Stimulated activated CD8-positive, alpha-beta memory T cell treated with anti-CD3 and anti-CD28 coated beads, Interleukin-7, amount 100 ng/mL, for 24 hours (primary cell): ENCODE data around the gene PSMB8.

ENCODE experiments used
- DNase-seq: peaks from one replicate; pipeline ENCODE4 v3.0.0-alpha.2; 2020; ENCODE audit warnings: low read depth

The PSMB8 gene

DNA sequence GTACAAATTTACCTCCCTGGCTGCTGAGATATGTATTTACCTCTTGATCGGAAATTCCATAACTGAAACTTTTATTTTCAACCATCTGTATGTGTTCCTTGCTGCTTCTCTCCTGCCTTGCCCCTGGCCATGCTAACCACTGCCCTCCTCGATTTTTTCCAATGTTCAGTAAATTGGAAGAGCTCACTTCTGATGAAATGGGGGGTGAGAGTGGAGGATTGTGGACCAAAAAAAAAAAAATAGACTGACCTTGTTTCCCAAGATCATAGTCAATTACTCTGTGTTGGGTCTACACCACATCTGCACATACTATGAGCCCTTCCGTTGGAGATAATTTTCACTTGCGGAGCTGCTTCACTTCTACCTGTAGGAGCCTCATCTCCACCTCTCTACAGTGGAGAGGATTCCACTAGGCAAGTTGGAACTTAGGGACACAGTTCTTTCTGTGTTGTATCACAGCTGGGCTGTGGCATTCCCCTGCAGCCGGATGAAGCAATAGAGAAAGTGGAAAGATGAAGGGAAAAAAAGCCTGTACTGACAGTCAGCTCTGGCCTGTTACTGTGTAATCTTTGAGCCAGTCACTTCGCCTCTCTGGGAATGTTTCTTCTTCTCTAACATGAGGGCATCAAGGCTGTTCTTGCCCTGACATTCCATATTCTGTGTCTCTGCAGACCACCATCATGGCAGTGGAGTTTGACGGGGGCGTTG, 11.8 kb upstream of the PSMB8 start:
- no peak for DNase-seq

DNA sequence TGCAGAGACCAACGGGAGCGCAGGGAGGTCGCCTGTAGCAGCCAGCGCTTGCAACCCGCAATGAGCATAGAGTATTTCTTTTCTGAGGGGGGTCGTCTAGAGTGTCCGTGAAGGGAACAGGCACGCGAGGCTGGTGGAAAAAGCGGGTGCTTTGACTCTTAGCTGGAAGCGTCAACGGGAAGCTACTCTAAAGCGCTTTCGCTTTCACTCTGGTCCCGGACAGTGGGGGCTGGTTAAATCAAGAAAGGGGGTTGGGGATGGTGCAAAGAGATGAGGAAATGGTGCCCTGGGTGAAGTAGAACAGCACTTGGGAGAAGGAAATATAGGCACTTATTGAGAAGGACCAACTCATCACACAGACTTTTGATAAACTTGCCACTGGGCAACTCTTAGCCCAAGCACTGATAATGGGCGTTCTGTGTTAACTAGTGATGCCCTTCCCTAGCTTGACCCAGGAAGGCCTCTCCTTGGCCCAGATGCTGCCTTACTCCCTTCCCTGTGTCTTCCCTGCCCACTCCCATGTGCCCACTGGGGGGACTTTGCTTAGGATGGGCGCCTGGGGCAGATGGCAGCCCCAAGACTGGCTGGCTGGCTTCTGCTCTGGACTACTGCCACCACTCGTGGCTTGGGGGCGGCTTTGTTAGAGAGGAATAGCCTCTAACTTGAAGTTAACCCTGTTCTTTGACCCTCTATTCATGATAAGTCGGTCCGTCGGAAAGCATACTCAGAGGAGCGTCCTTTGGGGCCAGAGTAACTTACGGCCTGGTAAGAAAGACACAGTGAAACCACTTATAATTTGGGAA, 10.7 kb upstream of the PSMB8 start:
- no peak for DNase-seq

DNA sequence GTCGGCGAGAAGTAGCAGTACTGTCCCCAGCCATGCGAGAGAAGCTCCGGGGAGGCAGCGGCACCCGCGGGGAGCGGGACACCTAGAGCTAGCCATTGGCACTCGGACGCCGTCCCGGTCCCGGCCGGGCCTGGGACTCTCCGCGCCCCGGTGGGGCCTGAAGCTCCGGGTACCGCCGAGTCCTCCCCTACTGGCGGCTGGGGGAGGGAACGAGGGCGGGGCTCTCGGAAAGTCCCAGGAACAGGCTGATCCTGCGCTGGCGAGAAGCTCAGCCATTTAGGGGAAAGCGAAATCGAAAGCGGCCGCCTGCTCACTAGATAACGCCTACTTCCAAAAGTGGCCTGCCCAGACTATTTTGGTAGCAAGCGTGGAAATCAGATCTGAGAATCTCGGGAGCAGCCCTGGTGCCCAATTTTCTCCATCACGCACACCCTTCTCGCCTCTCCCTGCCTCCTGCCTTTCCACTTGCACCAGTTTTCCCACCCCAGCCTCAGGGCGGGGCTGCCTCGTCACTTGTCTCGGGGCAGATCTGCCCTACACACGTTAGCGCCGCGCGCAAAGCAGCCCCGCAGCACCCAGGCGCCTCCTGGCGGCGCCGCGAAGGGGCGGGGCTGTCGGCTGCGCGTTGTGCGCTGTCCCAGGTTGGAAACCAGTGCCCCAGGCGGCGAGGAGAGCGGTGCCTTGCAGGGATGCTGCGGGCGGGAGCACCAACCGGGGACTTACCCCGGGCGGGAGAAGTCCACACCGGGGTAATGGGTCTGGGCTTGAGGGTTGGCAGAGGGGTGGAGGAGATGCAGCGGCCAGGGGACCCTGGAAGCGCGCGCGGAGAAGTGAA, 9.9 kb upstream of the PSMB8 start, which contains the start of the genes PSMB9 and TAP1:
TSS of gene PSMB9 (plus strand) at position 652 of the 835 bp plus-strand sequence. CDS start at position 690, 38 bp downstream.
TSS of gene TAP1 (minus strand) at position 164 of the 835 bp plus-strand sequence. CDS start at position 96, 68 bp downstream.
- peak; percentile 89 for DNase-seq

DNA sequence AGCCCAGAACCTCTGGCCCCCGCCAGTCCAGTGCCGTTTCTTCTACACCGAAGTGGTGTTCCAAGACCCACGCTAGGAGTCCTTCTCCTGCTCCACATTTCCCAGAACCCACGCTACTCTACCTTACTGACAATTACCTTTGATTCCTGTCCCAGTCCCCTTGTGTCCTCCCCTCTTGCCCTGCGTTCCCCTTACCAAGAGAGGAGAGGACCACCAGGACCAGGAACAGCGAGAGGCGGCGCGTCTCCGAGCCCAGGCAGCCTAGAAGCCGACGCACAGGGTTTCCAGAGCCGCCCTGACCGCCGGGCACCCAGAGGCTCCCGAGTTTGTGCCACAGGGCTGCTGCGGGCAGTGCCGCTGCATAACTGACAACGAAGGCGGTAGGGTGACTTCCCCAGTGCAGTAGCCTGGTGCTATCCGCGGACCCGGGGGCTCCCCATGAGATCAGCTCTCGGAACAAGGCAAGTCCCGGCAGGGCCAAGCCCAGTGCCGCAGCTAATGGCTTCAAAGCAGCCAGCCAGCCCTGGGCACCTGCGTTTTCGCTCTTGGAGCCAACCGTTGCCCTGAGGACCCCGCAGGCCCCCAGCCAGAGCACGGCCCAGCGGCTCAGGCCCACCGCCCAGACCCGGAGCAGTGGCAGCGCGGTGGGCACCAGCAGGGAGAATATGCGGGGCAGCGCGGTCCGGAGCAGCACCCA, 9.1 kb upstream of the PSMB8 start:
- DNase-seq: no peak

DNA sequence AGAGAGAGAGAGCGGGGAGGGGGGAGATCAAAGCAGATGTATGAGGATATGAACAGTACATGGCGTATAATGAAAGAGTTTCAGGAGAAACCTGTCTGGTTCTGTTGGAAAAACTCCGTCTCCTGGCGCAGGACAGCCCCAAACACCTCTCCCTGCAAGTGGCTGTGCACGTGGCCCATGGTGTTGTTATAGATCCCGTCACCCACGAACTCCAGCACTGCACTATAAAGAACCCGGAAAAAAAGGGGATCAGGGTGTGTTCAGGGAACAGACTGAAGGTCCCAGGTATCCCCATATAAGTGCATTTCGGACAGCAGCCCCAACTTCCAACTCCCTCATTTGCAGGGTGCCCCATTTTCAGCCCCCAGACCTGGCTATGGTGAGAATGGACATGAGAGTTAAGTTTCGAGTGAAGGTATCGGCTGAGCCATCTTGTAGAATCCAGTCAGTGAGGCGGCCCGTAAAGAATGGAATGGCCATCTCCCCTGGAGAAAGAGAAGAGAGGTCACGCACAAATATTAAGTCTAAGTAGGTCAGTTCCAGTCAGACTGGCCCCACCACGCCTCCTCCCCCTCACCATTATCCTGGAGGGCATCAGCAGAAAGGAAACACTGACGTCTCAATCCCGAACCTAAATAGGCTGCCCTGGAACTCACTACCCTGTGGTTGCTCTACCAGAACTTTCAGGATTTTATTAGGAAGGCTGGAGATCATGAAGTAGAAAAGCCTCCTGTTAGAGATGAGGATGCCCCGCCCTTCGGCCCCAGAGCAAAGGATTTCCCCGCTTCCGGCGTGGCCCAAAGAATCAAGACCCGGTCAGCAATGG, 8.4 kb upstream of the PSMB8 start:
- DNase-seq: no peak

DNA sequence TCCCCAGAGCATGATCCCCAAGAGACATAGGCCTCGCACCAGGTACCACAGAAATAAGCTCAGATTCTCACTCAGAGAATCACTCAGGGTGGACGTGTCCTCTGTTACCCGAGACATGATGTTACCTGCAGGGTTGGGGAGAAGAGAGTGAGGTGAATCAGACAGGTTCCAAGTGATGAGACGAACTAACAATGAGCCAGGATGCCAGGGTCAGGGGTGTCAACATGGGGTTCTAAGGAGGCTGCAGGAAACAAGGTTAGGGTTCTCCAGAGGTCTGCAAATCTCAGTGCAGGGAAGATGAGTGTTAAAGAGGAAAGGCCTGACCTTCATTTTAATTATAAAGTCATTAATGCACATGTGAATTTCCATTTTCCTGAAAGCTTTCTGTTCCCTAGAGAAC, 7.2 kb upstream of the PSMB8 start:
- no peak for DNase-seq

DNA sequence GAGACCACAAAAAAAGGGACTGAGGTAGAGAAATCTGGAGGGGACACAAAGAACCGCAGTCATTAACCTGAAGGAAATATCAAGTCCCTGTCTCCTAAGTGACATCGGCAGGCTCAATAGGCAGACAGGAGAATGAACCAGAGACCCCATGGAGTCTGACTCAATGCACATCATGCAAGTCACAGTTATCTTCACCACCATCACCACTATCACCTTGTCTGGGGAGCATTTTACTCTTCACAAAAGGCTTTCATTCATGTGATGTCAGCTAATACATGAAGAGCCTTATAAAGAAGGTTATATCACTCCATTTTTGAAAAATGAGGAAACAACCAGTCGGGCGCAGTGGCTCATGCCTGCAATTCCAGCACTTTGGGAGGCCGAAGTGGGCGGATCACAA, 5.3 kb upstream of the PSMB8 start:
- no peak for DNase-seq

DNA sequence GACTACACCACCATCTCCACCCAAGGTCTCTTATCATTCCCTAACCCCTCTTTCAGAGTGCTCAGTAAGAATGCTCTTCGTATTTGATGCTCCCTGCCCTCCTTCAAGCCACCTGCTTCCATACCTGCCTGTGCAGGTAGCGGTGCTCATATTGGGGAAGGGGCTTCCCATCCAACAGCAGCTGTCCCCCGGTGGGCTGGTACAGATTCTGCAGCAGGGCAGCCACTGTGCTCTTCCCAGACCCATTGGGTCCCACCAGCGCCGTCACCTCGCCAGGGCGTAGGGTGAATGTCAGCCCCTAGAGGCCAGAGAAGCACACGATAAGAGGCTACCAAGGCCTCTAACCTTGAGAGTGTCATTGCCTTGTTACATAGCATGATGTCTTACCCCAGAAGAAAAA, 3.9 kb upstream of the PSMB8 start:
- DNase-seq: no peak

DNA sequence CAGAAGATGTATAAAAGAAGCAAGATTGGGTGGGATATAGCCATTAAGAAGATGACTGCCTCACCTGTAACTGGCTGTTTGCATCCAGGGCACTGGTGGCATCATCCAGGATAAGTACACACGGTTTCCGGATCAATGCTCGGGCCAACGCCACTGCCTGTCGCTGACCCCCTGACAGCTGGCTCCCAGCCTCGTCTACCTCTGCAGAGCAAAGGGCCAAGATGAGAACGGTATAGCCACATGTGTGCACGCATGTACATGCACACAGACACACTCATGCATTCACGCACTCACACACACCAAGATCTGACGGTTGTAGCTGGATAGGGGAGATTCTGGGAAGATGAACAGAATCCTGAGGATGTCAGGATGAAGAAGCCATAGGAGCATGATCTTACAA, 3.2 kb upstream of the PSMB8 start:
- no peak for DNase-seq

DNA sequence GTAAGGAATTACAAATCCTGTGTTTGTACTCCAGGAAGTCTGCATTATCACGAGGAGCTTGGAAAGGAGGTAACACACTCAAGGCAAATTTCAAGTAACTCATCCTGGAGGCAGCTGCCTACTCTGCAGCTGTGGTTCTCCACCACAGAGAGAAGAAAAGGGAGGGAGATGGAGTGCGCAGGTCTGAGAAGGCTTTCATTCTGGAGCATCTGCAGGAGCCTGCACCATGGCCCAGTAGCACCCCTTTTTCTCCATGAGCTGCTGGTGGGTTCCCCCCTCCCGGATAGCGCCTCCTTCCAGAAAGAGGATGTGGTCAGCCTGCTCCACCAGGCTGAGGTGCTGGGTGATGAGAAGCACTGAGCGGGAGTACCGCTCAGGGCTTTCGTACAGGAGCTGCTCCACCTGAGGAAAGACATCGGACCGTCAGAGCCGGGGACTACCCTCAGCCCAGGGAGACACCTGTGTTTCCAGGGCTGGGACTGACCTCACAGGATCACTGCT, 1.6 kb upstream of the PSMB8 start:
- DNase-seq: no peak

DNA sequence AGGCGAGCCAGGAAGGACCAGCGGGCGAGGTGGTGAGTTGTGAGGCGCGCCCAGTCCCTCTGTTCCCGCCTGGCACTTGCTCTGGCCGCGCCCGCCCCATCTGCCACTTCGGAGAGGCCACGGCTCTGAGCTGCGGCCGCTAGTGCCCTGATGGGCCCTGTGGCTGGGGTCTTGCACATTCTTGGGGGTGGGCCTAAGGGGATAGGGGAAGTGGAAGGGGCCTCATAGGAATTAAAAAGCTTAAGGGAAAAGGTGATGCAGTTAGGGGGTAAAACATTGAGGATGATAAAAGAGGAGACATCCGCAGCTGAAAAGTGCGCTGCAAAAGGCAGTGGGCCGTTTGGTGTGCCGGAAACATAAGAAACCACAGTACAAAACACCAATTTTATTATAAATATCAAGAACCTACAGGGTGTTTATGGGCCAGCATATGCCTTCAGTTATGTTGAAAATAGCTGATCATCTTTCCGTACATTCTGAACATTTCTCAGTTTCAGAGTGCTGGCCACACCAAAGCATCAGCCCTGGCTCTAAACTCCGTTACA, 1.1 kb upstream of the PSMB8 start:
- no peak for DNase-seq

DNA sequence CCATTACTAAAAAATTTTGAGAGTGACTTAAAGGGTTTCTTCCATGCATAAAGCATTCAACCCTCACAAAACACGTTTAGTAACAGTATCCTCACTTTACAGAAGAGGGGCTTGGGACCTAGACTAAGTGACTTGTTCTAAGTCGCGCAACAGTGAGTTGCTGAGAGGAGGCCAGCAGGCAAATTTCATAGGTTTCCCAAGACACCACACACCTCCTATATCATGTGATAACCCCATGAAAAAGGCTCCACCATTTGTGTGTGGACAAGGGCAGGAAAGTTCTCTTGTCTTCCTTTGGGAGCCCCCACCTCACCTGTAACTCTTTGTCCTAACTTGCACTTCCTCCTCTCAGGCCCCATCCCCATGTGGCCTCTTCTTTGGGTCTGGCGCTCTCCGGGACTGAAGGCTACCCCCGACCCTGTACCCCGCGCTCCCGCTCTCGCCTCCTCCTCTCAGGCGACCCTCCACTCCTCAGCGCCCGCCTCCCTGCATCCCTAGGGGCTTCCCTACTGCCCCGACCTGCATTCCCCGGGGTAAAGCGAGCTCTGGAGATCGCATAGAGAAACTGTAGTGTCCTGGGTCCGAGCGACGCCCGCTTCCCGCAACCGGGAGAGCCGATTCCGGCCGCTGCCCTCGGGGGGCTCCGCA, 392 bp downstream of the PSMB8 start:
- DNase-seq: no peak

DNA sequence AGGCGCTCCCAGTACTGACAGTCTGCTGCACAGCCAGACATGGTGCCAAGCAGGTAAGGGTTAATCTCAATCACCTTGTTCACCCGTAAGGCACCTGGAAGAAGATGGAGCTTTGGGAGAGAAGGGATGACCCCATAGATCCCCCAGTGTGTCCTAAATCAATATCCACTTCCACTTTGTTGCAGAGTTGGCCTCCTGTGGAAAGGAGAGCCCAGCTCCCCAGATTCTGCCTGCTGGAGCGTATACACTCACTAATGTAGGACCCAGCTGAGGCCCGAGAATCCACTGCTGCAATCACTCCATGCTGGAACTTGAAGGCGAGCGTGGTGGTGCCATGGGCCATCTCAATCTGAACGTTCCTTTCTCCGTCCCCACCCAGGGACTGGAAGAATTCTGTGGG, 1.2 kb downstream of the PSMB8 start:
- DNase-seq: no peak

DNA sequence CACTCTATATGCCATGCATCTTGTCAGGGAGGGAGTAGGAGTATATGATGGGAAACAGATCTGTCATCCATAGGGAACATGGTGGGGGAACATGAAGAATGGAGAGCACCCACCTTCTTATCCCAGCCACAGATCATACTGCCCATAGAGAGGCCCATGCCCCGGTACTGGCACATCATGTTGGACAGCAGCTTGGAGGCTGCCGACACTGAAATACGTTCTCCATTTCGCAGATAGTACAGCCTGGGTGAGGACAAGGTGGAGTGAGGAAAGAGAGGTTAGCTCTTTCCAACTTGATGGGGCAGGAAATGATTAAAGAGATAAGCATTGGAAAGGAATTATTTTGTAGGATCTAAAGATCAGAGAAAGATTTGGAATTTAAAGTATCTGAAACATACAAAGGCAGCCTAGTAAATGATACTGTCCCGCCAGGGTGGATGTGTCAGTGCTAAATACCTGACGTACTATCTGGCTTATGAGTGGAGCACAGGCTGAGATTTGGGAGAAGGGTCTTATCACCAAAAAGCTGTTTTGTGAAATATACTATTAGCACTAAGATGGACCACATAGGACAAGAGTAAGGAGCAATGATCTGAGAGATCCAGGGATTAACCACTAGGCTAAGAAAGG, 1.7 kb downstream of the PSMB8 start:
- no peak for DNase-seq

DNA sequence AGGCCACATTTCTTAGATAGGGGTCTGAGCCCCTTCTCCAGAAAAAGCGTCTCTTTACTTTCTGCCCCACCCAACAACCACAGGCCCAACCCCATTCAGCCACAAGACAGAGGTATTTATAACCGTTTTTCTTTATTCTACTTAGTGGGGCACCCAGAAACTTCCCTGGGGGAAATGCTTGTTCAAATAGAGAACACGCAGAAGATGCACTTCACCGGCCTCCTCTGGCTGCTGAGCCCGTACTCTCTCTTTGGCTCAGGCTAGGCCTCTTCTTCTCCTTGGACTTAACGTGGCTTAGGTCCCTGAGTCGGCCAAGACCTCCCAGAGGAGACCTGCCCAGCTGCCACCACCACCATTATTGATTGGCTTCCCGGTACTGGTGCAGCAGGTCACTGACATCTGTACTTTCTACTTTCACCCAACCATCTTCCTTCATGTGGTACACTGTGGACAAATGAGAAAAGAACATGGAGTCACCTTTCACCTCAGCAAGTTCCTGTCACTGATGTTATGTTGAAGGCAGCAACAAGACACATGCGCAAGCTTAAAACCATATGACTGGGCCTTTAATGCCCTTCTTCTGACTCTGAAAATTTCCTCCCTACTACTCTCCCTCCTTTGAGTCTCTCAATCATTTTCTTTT, 3.1 kb downstream of the PSMB8 start:
- DNase-seq: no peak

DNA sequence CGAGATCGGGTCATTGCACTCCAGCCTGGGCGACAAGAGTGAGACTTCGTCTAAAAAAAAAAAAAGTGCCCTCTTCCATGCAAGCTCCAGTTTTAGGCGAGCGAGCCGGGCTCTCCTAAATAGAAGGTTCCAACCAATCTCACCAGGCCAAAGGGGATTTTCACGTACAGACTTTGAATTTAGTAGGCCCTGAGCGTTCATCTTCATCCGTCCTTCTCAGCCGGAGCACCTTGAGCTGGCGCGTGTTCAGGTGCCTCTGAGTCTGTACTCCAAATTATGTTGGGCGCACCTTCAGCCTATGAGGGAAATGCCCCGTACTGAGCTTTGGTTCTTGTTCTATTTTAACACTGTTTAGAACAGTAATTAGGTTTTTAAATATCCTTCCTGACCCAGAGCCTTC, 4.5 kb downstream of the PSMB8 start:
- DNase-seq: no peak

DNA sequence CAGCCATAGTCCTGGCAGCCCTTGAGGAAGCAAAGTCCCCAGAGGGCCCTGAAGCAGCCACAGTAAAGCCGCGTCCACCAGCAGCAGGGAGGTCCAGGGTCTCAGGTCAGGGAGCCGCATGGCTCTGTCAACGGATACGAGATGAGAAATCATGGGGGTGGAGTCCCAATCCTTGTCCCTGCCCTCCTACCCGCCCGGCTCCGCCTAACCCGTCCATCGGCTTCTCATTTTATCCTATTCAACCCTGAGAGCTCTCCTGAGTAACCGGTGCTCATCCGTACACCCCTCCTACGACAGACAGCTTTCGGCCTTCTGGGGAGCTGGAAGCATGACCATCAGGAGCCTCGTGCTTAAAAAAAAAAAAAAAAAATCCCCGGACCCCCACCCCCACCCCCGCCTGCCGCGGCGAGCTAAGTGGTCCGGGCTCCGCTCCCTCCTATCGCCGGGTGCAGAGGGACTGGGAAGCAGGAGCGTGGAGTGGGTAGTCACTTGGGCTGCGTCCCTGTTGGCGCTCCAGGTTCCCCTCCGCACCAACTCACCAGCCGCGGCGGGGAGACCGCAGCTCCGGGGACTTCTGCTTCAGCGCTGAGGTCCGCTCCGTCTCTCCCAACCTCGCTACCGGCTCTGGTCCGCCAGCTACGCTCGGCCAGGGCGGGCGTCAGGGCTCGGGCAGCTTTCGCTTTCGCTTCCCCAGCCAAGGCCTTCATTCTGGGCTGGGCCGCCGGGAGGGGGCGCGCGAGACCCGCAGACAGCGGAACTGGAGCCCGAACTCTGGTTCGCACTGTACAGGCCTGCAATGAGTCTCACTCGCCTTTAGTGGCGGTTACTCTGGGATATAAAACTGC, 5.5 kb downstream of the PSMB8 start, which contains the start of gene TAP2:
TSS of gene TAP2 (minus strand) at position 626 of the 845 bp plus-strand sequence. CDS start at position 120, 506 bp downstream.
- peak; percentile 97 for DNase-seq

DNA sequence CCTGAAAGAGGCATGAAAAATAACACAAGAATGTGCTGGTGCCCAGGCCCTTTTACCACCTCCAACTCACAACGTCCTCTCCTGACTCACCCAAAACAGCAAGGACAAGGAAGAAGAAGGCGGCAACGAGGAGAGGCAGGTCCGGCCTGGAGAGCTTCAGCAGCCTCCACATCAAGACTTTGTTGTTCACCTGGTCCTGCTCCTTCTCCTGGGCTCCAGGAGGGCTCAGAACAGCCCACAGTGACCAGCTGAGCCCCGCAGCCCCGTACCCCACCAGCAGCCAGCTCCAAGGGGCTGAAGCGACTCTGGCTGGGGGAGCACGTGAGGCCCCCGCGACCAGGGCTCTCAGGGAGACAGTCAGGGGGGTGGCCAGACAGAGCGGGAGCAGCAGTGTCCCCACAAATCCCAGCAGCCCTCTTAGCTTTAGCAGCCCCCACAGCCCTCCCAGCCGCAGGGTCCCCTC, 6.2 kb downstream of the PSMB8 start:
- DNase-seq: no peak
